COLO829 (cell line): ENCODE measurements around the gene ZNF784.

Experiments used
- DNase-seq: peaks from one replicate; pipeline ENCODE4 v3.0.0; 2012; ENCODE audit warnings: low spot score

The ZNF784 gene

DNA sequence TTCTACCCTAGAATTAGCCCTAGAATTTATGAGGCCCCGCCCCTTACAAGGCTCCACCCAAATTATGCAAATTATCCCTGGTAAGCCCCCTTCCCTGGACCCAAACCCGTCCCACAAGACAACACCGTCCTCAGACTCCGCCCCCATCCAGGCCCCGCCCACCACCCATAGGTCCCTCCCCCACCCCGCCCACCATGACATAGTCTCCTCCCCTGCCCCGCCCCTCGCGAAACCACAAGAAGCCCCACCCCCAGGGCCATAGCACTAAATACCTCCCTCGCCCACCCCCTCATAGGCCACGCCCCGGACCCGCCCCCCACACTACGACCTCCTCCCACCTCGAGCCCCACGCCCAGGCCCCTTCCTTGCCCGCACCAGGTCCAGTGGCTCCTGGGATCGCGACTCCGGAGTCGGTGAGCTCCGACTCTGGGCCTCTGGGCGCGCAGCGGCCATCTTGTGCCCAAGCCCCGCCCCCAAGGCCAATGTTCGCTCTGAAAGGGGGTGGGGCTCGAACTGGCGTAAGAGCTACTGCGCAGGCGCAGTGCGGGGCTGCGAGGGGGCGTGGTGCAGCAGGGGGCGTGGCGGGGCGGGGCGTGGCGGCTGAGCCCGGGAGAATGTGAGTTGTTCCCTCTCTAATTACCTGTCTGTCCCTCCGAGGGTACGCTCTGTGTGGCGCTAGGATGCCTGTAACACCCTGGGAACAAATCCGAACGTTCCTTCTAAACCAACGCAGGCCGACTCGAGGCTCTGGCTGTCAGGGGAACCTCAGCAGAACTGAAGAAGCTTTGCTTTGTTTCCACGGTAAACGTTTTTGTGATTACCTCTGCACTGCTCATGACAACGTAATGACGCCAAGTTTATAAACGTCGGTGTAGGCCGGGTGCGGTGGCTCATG lies at the start of gene ZNF784:
ZNF784 (minus strand) TSS at position 458 of the 895 bp plus-strand sequence; CDS start at position 453, 5 bp downstream.
- peak; percentile 96 for DNase-seq

DNA sequence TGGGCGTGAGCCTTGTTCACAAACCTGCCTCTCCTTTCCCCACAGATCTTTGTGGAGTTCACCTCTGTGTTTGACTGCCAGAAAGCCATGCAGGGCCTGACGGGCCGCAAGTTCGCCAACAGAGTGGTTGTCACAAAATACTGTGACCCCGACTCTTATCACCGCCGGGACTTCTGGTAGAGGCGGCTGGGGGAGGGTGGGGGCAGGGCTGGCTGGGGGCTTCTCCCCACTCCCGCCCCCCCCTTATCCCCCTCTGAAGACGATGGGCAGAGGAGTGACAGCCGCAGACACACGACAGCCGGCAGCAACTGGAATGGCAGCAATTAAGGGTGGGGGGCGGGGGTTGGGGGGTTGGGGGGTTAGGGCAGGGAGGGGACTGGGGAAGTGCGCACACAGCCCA lies 49.5 kb upstream of the ZNF784 start:
- no peak for DNase-seq

GRCh38 chr19:55673465-55673864 lies 49.1 kb upstream of the ZNF784 start:
- DNase-seq, result no peak

DNA sequence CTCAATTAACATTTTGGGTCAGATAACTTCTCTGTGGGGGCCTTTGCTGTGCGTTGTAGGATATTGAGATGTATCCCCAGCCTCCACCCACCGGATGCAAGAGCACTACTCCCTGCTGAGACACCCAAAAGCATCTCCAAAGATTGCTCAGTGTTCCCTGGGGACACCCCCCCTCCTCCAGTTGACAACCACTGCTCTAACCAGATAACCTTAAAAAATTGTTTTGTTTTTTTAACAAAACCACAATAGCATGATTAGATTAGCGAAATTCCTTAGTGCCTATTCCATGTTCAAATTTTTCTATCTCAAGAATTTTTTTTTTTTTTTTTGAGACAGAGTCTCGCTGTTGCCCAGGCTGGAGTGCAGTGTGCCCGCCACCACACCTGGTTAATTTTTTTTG lies 48.1 kb upstream of the ZNF784 start:
- no peak for DNase-seq

DNA sequence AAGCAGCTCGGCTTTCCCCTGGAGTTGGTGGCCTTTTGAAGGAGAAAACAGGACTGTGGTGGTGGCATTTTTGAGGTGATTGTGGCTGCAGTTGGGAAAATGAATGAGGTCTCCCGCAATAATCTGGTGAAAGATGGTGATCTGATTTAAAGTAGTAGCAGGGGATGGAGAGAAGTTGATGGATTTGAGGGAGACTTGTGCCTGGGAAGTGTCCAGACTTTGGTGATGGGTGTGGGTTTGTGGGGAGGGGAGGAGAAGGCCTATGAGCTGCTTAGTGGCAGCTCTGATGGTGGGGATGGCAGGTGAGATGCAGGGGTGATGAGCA lies 46.6 kb upstream of the ZNF784 start:
- no peak for DNase-seq

DNA sequence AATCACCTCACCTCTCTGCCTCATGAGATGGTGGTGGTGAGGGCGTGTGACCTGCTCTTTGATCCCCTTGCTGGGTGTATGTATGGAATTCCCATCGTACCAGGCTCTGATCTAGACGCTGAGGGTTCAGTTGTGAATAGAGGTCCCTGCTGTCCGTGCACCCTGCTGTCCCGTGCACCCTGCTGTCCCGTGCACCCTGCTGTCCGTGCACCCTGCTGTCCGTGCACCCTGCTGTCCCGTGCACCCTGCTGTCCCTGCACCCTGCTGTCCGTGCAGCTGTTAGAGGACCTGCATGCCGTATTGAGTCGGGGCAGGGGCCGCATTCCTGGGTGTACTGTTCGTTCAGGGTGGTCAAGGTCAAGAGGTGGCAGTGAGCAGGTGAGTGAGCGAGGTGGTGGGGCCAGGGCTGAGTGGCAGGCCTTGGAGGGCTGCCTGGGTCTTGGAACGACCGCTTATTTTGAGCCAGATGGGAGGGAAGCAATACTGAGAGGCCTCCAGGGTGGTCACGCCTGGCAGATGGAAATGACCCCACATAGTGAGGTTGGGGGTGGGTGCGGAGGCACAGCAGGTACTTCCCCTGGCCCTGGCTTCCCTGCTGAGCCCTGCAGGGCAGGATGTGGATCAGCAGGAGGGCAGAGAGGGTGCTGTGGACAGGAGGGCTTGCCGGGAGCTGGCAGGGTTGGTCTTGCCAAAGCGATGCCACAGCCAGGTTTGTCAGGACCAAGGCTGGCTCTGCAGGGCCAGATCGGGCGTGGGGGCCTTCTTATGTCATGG lies 46.1 kb upstream of the ZNF784 start:
- DNase-seq, result no peak

- DNase-seq, result no peak
Measured at GRCh38 chr19:55669418-55670279, 45.3 kb upstream of the ZNF784 start.

GRCh38 chr19:55668603-55669348 lies 44.4 kb upstream of the ZNF784 start:
- DNase-seq, result no peak

- DNase-seq, result no peak
Measured at GRCh38 chr19:55667958-55668357, 43.6 kb upstream of the ZNF784 start.

DNA sequence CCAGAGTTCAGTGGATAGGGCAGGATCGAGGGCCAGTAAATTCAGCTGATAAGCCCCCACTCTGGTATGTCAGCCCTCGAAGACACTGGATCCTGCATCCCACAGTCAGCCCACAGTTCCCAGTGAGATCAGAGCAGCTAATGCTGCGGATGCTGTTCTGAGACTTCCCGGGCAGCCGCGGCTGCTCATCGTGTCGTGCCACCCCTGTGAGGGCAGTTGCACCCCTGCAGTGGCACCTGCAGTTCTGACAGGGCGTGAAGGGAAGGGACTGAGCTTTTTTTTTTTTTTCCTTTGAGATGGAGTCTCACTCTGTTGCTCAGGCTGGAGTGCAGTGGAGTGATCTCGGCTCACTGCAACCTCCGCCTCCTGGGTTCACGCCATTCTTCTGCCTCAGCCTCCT lies 43.1 kb upstream of the ZNF784 start:
- no peak for DNase-seq

DNA sequence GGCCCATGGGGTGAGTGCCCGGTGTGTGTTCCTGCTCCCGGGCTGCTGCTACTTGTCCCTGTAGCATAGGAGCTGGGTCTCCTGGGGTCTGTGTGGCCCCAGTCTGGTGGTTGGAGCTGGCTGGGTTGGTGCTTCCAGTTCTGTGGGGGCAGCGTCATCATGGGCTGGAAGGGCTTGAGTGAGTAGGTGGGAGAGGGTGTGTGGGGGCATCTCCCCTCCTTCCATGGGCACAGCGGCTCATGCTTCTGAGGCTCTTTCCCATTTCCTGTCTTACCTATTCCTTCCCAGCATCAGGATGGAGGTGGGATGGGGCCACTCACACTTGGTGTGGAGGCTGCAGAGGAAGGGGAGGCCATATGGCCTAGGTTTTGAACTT lies 42.6 kb upstream of the ZNF784 start:
- no peak for DNase-seq

DNA sequence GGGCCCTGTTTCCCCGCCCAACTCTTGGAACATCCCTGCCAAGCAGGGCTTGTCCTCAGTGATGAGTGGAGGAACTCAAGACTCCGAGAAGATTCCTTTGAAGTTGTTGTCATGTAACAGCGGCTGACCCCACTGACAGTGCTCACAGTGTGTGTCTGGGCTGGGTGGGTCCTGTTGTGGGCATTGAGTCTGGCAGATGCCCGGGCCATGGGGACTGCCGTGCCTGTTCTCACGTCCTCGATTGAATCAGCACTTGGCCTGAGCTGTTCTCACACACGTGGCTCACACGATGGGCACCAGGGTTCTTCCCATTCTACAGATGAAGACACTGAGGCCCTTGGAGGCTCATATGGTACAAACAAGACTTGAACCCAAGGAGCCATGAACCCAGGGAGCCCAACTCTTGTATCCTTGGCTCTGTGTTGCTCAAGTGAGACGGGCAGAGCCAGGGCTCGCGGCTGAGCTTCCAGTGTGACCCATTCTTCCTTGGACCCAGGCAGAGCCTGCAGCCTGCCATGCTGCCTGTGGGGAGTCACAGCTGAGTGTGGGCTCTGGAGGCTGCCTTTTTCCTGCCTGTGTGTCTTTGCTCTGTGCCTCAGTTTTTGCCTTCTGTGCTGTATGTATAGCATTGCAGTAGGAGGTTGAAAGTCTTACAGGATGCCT lies 42.1 kb upstream of the ZNF784 start:
- DNase-seq, result no peak

DNA sequence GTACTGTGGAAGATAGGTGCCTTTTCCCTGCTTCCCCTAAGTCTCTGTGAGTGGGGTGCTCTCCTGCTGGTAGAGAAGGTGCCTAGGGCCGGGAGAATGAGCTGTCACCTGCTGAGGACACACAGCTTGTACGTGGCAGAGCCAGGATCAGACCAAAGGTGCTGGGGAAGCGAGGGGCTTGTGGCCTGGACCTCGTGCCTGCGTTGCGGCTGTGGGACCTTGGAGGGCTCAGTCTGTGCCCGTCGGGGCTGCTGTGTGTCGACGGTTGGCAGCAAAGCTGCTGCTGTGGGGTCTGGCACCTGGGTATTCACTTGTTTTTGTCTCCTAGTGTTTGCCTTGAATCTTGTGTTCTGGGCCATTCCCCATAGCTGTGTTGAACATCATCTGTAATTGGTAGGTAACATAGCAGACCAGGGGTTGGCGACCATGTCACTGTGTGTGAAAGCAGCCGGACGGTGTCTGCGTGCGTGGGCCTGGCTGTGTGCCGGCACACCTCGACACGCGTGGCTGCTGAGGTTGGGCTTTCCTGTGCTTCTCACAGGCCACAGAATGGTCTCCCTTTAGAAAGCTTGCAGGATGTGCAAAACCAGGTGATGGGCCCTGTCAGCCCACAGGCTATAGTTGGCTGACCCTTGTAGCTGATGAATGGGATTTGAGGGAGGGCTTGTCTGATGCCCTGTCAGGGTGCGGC lies 39.6 kb upstream of the ZNF784 start:
- DNase-seq, result no peak

GRCh38 chr19:55661826-55662225 lies 37.5 kb upstream of the ZNF784 start:
- no peak for DNase-seq

DNA sequence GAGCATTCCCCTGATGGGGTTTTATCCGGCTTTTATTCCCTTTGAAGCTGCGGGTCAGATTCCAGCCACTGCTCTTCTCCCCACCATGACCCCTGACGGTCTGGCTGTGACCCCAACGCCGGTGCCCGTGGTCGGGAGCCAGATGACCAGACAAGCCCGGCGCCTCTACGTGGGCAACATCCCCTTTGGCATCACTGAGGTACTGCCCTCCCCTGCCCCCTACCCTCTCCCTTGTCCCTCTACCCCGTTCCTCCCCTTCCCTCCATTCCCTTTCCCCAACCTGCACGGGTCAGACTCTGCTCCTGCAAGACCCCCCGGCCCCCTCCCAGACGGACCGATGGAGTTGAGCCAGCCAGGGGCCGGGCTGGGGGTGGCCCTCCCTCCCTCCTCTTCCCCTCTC lies 36.6 kb upstream of the ZNF784 start:
- no peak for DNase-seq

DNA sequence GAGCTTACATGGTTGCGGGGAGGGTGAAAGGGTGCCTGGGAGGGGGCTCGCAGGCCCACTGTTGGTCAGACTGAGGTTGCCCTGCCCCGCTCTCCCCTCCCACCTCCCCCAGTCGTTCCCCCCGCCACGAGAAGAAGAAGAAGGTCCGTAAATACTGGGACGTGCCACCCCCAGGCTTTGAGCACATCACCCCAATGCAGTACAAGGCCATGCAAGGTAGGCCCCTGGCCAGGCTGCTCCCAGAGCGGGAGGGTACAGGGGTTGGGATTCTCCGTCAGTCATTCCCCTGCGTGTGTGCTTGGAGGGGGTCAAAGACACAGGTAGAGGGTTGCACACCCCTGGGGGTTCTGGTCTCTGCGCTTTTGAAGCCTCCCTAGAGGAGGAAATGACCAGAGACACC lies 36.0 kb upstream of the ZNF784 start:
- DNase-seq, result no peak

- DNase-seq, result no peak
Measured at GRCh38 chr19:55659822-55660221, 35.5 kb upstream of the ZNF784 start.

DNA sequence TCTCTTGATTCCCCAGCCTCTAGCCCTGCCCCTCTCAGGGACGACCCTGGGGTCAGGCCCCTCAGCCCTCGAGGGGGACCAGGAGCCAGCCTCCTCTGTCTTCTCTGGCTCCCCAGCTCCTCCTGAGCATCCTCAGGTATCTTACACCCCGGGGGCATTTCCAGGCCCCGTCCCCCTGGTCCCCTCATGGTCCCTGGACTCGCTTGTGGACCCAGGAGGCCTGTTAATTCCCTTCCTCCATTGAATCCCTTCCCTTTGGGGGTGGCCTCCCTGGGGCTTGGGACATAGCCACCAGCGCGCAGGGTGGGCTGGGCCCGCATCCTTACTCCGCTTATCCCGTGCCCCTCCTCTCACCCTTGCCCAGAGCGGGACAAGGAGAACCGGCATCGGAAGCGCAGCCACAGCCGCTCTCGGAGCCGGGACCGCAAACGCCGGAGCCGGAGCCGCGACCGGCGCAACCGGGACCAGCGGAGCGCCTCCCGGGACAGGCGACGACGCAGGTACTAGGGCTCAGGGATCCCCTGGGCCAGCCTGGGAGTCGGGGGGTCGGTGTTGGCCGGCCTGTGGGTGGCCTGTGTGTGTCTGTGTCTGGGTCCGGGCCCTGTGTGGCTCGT lies 34.6 kb upstream of the ZNF784 start:
- no peak for DNase-seq

GRCh38 chr19:55656988-55657747 lies 32.8 kb upstream of the ZNF784 start:
- DNase-seq, result no peak
